ENCODE data around the gene CEP250. TPM values are rescaled to one million over a fixed set of nuclear protein-coding genes. Genes with fewer than 3 reads are reported as not detected.

The CEP250 gene
- total RNA-seq, 1 donor, result 23.5 TPM

DNA sequence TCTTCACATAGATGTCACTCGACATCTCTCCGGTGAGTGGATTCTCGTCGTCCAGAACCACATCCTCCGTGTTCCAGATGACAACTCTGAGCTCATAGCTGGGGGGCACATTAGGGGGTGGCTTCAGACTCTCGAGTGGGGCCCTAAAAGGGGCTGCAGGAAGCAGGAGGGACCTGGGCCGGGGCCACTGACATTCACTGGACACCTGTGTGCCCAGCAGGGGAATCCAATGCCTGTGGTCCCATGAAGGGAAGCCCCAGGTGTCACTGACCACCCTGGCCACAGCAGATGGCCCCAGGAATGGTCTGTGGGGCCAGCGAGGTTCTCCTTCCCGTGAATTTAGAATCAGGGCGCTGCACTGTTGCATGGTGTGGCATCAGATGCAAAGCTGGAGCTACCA, 105.1 kb downstream of the CEP250 start:
- Histone ChIP-seq H3K4me1 (ENCODE audit: insufficient read depth, low read length) (no peaks in the 10 kb centered on the region), H3K4me2 (ENCODE audit: insufficient read depth, low read length) (no peak overlapping the region), H3K36me3 (ENCODE audit: insufficient read depth, low read length) (peaks cover 15% of the 10 kb centered on the region), H3K79me2 (ENCODE audit: insufficient read depth, low read length) (no peaks in the 10 kb centered on the region), H3K27ac (ENCODE audit: low read depth, low read length) (no peak overlapping the region), H2AFZ (ENCODE audit: low read length) (no peak overlapping the region), H4K20me1 (ENCODE audit: insufficient read depth, low read length) (no peaks in the 10 kb centered on the region), H3K4me3 (ENCODE audit: insufficient read depth, low read length) (no peak overlapping the region), H3K9me3 (ENCODE audit: low read depth, low read length) (no peaks in the 10 kb centered on the region), H3K27me3 (ENCODE audit: insufficient read depth, low read length) (no peaks in the 10 kb centered on the region)
- no peak for TF ChIP-seq CTCF (IDR thresholded peaks at IDR 0.05; ENCODE audit: extremely low read depth, low read depth, low read length)
- DNase-seq (ENCODE audit: insufficient read length, low spot score, missing footprints), result no peak

DNA sequence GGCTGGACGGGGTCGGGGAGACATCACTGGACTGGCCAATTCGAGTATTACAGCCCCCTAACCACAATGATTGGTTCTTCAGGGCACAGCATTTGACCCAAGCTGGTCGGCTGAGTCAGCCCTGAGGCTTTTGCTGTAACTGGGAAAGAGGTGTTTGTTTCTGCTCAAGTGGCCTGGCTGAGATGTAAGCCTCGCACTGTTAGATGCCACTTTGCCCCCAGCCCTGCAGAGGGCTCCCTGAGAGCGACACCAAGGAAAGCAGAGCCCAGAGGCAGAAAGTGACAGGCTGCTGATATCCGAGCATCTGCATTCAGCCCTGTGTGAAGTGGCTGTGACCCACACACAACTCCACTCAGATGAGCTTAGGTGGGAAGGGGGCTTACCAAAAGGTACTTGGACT, 105.9 kb downstream of the CEP250 start:
- TF ChIP-seq CTCF (IDR thresholded peaks at IDR 0.05; ENCODE audit: extremely low read depth, low read depth, low read length), result peak; percentile 50
- H3K79me2 ChIP-seq (ENCODE audit: insufficient read depth, low read length), result no peaks in the 10 kb centered on the region
- H3K4me1 ChIP-seq (ENCODE audit: insufficient read depth, low read length), result no peaks in the 10 kb centered on the region
- H3K9me3 ChIP-seq (ENCODE audit: low read depth, low read length), result no peaks in the 10 kb centered on the region
- no peaks in the 10 kb centered on the region for H4K20me1 ChIP-seq (ENCODE audit: insufficient read depth, low read length)
- DNase-seq (ENCODE audit: insufficient read length, low spot score, missing footprints), result peak; percentile 97
- H3K27ac ChIP-seq (ENCODE audit: low read depth, low read length), result no peak overlapping the region
- H2AFZ ChIP-seq (ENCODE audit: low read length), result no peak overlapping the region
- no peak overlapping the region for H3K4me3 ChIP-seq (ENCODE audit: insufficient read depth, low read length)
- peaks cover 8% of the 10 kb centered on the region for H3K36me3 ChIP-seq (ENCODE audit: insufficient read depth, low read length)
- H3K27me3 ChIP-seq (ENCODE audit: insufficient read depth, low read length), result no peaks in the 10 kb centered on the region
- no peak overlapping the region for H3K4me2 ChIP-seq (ENCODE audit: insufficient read depth, low read length)

- Histone ChIP-seq H3K4me3 (ENCODE audit: insufficient read depth, low read length) (no peak overlapping the region), H4K20me1 (ENCODE audit: insufficient read depth, low read length) (no peaks in the 10 kb centered on the region), H3K36me3 (ENCODE audit: insufficient read depth, low read length) (peaks cover 4% of the 10 kb centered on the region), H3K9me3 (ENCODE audit: low read depth, low read length) (no peaks in the 10 kb centered on the region), H2AFZ (ENCODE audit: low read length) (no peak overlapping the region), H3K79me2 (ENCODE audit: insufficient read depth, low read length) (no peaks in the 10 kb centered on the region), H3K4me2 (ENCODE audit: insufficient read depth, low read length) (no peak overlapping the region), H3K27ac (ENCODE audit: low read depth, low read length) (no peak overlapping the region), H3K27me3 (ENCODE audit: insufficient read depth, low read length) (no peaks in the 10 kb centered on the region), H3K4me1 (ENCODE audit: insufficient read depth, low read length) (no peaks in the 10 kb centered on the region)
- TF ChIP-seq CTCF (IDR thresholded peaks at IDR 0.05; ENCODE audit: extremely low read depth, low read depth, low read length), result peak; percentile 3
- no peak for DNase-seq (ENCODE audit: insufficient read length, low spot score, missing footprints)
These were observed 106.3 kb downstream of the CEP250 start for GRCh38 chr20:35561671-35562070.

- Histone ChIP-seq H4K20me1 (ENCODE audit: insufficient read depth, low read length) (no peaks in the 10 kb centered on the region), H3K4me3 (ENCODE audit: insufficient read depth, low read length) (no peak overlapping the region), H3K36me3 (ENCODE audit: insufficient read depth, low read length) (no peaks in the 10 kb centered on the region), H3K27me3 (ENCODE audit: insufficient read depth, low read length) (no peaks in the 10 kb centered on the region), H3K79me2 (ENCODE audit: insufficient read depth, low read length) (no peaks in the 10 kb centered on the region), H3K4me1 (ENCODE audit: insufficient read depth, low read length) (no peaks in the 10 kb centered on the region), H3K27ac (ENCODE audit: low read depth, low read length) (no peak overlapping the region), H3K4me2 (ENCODE audit: insufficient read depth, low read length) (no peak overlapping the region), H2AFZ (ENCODE audit: low read length) (no peak overlapping the region), H3K9me3 (ENCODE audit: low read depth, low read length) (no peaks in the 10 kb centered on the region)
- TF ChIP-seq CTCF (IDR thresholded peaks at IDR 0.05; ENCODE audit: extremely low read depth, low read depth, low read length), result no peak
- DNase-seq (ENCODE audit: insufficient read length, low spot score, missing footprints), result no peak
These were observed 107.2 kb downstream of the CEP250 start for GRCh38 chr20:35562541-35563110.
